AG04449 (cell line): ENCODE results near the gene PLXNA3.

Source experiments
- CTCF ChIA-PET: fragments of 350-600 bp; formaldehyde crosslinking; extraction: SDS; loops from one replicate; lab custom pipeline; 2021; ENCODE audit warnings: antibody characterized with exemption; lab: Yijun Ruan, JAX
- POLR2A ChIA-PET: fragments of 400-600, 350-600 bp; formaldehyde crosslinking; extraction: SDS; loops from one replicate; lab custom pipeline; 2020; ENCODE audit warnings: antibody characterized with exemption, inconsistent platforms; lab: Yijun Ruan, JAX
- DNase-seq: peaks from one replicate; pipeline ENCODE4 v3.0.0-alpha.2; 2010; ENCODE audit warnings: low read depth, low spot score
- H3K4me3 ChIP-seq: 2 replicates; pipeline ENCODE4 v1.5.1; 2011; ENCODE audit warnings: low read depth, mild to moderate bottlenecking, control low read depth, low read length
- CTCF ChIP-seq: IDR thresholded peaks from one replicate; pipeline ENCODE4 v1.5.1; 2011; ENCODE audit warnings: mild to moderate bottlenecking, moderate library complexity, low read length, control low read depth, inconsistent platforms; ENCODE audit not compliant: insufficient read depth; ENCODE audit errors: missing control alignments

The PLXNA3 gene

GRCh38 chrX:154525606-154526490 is 67.8 kb downstream of the PLXNA3 start:
- ChIA-PET POLR2A (interaction anchor here (0.7 kb wide), 1 partner anchor 9 kb away, joined by 5 read pairs; the partner anchor contains the start of gene FAM3A), CTCF (interaction anchor here (0.8 to 1.8 kb wide), 6 partner anchors 8 to 43 kb away, joined by 3 to 11 read pairs (median 4); no protein-coding TSS in a partner anchor)
- no peak for DNase-seq
- no peak for TF ChIP-seq CTCF
- H3K4me3 ChIP-seq = no peak overlapping the region

GRCh38 chrX:154526901-154527675 is 69.0 kb downstream of the PLXNA3 start:
- DNase-seq = no peak
- peak; percentile 60 for TF ChIP-seq CTCF
- CTCF ChIA-PET = interaction anchor here (0.7 to 1.8 kb wide), 23 partner anchors 10 to 220 kb away, joined by 3 to 20 read pairs (median 4); partner anchors contain the start of genes FAM3A, SLC10A3 and TAFAZZIN
- H3K4me3 ChIP-seq = peak overlapping the region; percentile 33
- POLR2A ChIA-PET = interaction anchor here (0.8 to 1.3 kb wide), 4 partner anchors 12 to 156 kb away, joined by 3 to 8 read pairs (median 3); partner anchors contain the start of gene RPL10
